Measurements from ENCODE around the gene RNF19B.

DNA sequence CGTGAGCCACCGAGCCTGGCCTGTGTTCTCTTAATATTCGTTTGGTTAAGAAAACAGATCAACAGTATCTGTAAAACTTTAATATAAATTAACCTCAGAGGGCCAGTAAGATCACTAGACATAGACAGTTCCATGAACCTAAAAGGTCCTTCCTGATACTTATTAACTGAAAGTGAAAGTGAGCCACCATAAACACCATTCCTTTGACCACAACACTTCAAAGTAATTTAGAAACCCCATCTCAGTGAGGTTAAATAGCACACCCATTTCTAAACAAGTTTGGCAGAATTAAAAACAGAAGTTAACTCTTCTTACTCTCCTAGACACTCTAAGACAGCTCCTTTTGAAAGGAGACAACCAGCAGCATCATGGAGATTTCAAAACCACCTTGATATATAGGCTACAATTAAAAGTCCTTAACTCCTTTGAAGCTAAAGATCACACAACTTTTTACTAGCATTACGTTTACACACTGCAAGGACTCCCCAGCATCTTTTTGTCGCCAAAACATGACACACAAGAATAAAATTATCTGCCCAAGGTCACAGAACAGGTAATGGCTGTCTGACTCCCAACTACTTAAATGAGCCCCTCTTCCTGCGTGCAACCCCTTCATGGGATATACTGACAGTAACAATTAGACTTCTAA, 2.2 kb downstream of the RNF19B start:
- TF ChIP-seq GATA2 (IDR thresholded peaks at IDR 0.05; ENCODE audit: low read depth, low read length): no peak
- no peak for TF ChIP-seq GATA3 (IDR thresholded peaks at IDR 0.05; ENCODE audit: low read depth, low read length)

All from SH-SY5Y (cell line).